Measurements from ENCODE around the gene GFI1B. TPM values are rescaled to one million over a fixed set of nuclear protein-coding genes. Genes with fewer than 3 reads are reported as not detected.

Gene GFI1B
- total RNA-seq, 1 experiment from 2014 or later, result 0.77 TPM

- DNase-seq (ENCODE audit: low spot score) (no peak), ATAC-seq (no peak; the same call in 1 of the 2 replicates)
- TF ChIP-seq, protein P1, sequence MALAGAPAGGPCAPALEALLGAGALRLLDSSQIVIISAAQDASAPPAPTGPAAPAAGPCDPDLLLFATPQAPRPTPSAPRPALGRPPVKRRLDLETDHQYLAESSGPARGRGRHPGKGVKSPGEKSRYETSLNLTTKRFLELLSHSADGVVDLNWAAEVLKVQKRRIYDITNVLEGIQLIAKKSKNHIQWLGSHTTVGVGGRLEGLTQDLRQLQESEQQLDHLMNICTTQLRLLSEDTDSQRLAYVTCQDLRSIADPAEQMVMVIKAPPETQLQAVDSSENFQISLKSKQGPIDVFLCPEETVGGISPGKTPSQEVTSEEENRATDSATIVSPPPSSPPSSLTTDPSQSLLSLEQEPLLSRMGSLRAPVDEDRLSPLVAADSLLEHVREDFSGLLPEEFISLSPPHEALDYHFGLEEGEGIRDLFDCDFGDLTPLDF (CRISPR knock-in tag; IDR thresholded peaks at IDR 0.05), result no peak
- TF ChIP-seq ZMAT4 (CRISPR knock-in tag; IDR thresholded peaks at IDR 0.05) (no peak), SOX15 (CRISPR knock-in tag; IDR thresholded peaks at IDR 0.05) (no peak), NFATC4 (CRISPR knock-in tag; IDR thresholded peaks at IDR 0.05) (no peak), ZNF532 (CRISPR knock-in tag; IDR thresholded peaks at IDR 0.05; ENCODE audit: borderline replicate concordance) (no peak), NFYB (CRISPR knock-in tag; conservative IDR thresholded peaks at IDR 0.05; ENCODE audit: low read depth) (no peak), JAZF1 (CRISPR knock-in tag; IDR thresholded peaks at IDR 0.05) (no peak)
- TF ChIP-seq, protein P2, sequence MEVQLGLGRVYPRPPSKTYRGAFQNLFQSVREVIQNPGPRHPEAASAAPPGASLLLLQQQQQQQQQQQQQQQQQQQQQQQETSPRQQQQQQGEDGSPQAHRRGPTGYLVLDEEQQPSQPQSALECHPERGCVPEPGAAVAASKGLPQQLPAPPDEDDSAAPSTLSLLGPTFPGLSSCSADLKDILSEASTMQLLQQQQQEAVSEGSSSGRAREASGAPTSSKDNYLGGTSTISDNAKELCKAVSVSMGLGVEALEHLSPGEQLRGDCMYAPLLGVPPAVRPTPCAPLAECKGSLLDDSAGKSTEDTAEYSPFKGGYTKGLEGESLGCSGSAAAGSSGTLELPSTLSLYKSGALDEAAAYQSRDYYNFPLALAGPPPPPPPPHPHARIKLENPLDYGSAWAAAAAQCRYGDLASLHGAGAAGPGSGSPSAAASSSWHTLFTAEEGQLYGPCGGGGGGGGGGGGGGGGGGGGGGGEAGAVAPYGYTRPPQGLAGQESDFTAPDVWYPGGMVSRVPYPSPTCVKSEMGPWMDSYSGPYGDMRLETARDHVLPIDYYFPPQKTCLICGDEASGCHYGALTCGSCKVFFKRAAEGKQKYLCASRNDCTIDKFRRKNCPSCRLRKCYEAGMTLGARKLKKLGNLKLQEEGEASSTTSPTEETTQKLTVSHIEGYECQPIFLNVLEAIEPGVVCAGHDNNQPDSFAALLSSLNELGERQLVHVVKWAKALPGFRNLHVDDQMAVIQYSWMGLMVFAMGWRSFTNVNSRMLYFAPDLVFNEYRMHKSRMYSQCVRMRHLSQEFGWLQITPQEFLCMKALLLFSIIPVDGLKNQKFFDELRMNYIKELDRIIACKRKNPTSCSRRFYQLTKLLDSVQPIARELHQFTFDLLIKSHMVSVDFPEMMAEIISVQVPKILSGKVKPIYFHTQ (CRISPR knock-in tag; IDR thresholded peaks at IDR 0.05), result no peak
- TF ChIP-seq, protein P3, sequence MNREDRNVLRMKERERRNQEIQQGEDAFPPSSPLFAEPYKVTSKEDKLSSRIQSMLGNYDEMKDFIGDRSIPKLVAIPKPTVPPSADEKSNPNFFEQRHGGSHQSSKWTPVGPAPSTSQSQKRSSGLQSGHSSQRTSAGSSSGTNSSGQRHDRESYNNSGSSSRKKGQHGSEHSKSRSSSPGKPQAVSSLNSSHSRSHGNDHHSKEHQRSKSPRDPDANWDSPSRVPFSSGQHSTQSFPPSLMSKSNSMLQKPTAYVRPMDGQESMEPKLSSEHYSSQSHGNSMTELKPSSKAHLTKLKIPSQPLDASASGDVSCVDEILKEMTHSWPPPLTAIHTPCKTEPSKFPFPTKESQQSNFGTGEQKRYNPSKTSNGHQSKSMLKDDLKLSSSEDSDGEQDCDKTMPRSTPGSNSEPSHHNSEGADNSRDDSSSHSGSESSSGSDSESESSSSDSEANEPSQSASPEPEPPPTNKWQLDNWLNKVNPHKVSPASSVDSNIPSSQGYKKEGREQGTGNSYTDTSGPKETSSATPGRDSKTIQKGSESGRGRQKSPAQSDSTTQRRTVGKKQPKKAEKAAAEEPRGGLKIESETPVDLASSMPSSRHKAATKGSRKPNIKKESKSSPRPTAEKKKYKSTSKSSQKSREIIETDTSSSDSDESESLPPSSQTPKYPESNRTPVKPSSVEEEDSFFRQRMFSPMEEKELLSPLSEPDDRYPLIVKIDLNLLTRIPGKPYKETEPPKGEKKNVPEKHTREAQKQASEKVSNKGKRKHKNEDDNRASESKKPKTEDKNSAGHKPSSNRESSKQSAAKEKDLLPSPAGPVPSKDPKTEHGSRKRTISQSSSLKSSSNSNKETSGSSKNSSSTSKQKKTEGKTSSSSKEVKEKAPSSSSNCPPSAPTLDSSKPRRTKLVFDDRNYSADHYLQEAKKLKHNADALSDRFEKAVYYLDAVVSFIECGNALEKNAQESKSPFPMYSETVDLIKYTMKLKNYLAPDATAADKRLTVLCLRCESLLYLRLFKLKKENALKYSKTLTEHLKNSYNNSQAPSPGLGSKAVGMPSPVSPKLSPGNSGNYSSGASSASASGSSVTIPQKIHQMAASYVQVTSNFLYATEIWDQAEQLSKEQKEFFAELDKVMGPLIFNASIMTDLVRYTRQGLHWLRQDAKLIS (CRISPR knock-in tag; IDR thresholded peaks at IDR 0.05; ENCODE audit: borderline replicate concordance), result no peak
- CTCF ChIA-PET, result interaction anchor here (0.5 to 2.5 kb wide), 3 partner anchors 17 to 23 kb away, joined by 3 to 8 read pairs (median 7); partner anchors contain the start of gene GFI1B
- Mint-ChIP-seq H3K4me3 (no peak overlapping the region), H3K4me1 (peaks cover 37% of the 10 kb centered on the region), H3K27me3 (ENCODE audit: low read depth) (peaks cover 44% of the 10 kb centered on the region), H3K27ac (no peak overlapping the region), H3K9me3 (no peaks in the 10 kb centered on the region), H3K36me3 (no peaks in the 10 kb centered on the region)
- POLR2A ChIA-PET, result interaction anchor here (0.6 kb wide), 1 partner anchor 32 kb away, joined by 3 read pairs; the partner anchor contains the start of gene GTF3C5
Observed at GRCh38 chr9:132998831-132999635, 20.5 kb downstream of the GFI1B start.

Data from WTC11 (cell line).